NAMALWA (cell line): ENCODE results near the gene CCM2L.

Experiments used
- DNase-seq: peaks from one replicate; pipeline ENCODE4 v3.0.0-alpha.2; 2015; ENCODE audit warnings: low spot score

CCM2L gene

DNA sequence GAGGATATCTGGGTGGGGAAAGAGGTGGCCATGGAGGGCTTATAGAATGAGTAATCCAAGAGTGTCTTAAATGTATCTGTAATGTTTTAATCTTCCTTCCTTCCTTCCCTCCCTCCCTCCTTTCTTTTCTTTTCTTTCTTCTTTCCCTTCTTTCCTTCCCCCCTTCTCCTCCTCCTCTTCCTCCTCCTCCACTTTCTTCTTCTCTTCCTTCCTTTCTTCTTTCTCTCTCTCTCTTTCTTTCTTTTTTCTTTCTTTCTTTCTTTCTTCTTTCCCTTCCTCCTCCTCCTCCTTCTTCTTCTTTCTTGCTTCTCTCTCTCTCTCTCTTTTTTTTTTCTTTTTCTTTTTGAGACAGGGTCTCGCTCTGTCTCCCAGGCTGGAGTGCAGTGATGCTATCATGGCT lies 49.0 kb downstream of the CCM2L start:
- DNase-seq, result no peak

DNA sequence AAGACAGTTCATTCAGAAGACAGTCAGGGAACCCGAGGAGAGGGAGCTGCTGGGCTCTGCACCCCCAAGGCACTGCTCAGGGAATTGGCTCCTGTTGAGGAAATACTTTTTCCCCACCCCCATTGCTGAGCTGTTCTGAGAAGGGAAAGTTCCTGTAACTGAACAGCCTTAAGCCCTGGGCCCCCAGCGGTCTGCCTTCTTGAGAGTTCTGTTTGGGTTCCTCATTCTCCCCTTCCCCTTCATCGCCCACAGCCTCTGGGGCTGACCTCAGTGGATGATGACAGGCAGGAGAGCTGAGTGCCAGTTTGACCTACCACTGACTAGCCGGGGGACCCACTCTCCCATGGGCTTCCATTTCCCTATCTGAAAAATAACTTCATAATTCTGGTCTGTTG lies 52.5 kb downstream of the CCM2L start:
- DNase-seq, result no peak

DNA sequence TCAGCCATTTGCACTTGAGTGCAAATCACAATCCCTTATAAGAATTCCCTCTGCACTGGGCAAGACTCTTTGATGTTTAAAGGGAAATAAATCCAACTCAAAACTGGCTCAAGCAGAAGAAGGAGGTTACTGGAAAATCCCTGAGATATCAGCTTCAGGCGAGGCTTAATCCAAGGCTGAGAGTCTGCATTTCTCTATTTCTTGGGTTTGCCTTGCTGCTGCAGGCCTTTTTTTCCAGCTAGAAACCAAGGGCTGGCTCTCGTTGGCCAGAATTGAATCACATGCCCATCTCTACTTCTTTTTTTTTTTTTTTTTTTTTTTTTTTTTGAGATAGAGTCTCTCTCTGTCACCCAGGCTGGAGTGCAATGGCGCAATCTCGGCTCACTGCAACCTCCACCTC lies 53.5 kb downstream of the CCM2L start:
- no peak for DNase-seq

DNA sequence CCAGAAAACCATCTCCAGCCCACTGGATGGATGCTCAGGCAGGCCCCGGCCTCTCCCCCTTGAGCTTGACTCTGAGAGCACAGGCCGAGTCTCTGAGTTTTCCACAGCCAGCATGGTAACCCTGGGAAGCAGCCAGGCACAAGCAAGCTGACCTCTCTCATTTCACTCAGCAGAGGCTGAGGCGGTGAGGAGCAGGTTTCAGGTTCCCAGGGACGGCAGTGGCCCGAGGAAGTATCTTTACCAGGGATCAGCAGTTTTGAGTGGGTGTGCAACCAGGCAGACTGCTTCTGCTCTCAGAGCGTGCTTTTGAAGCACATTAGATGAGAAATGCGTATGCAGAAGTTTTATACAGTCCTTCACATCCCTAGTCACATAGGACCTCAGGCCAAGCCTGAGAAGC lies 54.4 kb downstream of the CCM2L start:
- no peak for DNase-seq

DNA sequence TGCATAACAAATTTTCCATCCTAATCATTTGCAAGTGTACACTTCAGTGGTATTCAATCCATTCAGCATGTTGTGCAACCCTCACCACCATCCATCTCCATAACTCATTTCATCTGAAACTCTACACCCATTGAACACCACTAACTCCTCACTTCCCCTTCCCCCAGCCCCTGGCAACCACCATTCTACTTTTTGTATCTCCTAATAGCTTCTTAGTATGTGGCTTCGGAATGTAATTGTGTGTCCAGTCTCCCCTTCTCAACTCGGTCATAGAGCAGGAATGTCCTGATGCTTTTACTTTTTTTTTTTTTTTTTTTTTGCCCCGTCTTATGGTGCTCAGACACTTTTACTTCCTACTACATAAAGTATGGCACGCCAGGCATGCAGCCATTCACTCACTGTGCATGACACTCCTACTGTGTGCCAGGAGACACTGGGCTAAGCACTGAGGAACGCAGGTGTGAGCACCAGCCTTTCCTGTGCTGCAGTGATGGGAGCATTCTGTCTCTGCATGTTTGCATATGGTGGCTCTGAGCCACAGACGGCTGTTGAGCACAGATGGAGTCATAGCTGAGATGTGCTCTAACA lies 57.1 kb downstream of the CCM2L start:
- DNase-seq, result no peak

DNA sequence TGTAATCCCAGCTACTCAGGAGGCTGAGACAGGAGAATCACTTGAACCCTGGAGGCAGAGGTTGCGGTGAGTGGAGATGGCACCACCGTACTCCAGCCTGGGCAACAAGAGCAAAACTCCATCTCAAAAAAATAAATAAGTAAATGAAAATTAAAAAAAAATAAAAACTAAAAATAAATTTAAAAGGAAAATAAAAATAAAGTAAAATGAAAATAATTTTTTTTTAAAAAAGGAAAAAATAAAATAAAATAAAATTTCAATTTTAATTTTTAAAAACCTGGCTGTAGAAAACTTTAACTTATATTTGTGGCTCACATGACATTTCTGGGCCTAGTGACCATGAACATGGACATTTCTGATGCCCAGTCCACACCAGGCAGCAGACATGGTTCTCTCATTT lies 57.9 kb downstream of the CCM2L start:
- no peak for DNase-seq

DNA sequence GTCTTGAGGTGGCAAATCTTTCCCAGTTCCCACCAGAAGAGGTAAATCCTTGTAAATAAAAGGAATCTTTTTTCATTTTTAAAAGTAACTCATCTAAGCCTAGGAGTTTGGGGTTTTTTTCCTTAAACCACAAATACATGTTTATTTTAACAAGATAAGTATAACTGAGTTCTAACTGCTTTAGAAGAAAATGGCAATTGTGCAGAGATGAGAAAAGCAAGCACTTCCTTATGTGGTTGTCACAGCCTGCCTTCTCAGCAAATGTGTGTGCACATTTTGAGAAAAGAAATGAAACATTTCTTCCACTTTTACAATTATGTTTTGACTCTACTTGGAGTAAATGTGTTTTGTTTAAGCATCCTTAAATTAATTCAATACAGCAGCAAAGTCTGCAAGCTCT lies 59.5 kb downstream of the CCM2L start:
- DNase-seq, result no peak

DNA sequence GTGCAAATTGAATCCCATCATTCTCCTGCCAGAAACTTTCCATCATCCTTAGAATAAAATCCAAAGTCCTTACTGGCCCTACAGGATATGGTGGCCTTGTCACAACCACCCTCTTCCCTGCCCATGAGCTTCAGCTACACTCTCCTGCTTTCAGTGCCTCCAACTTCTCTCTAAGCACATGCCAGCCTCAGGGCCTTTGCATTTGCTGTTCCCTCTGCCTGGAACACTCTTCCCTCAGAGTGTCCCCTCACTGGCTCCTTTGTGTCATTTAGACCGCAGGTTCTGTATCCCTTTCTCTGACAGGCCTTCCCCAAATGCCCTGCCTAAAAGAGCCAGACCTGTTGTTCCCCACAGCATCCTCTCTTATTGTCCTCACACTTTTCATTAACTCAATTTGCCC lies 60.0 kb downstream of the CCM2L start:
- no peak for DNase-seq

DNA sequence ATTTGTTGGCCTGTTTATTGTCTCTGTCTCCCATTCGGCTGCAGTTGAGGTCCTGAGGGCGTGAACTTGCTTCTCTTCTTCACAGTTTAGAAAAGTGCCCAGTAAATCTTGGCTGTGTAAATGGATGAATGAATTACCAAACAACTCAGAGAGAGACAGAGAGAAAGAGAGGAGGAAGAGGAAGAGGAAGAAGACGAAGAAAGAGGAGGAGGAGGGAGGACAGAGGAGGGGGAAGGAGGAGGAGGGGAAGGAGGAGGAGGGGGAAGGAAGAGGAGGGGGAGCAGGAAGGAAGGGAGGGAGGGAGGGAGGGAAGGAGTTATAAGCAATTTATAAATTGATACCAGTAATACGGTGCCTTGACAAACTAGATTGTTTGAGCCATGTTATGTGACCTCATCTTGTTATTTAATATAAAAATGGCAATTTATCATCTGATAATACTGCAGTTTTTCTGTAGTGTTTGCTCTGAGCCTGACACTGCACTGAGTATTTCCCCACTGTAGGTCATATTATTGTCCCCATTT lies 60.5 kb downstream of the CCM2L start:
- no peak for DNase-seq

DNA sequence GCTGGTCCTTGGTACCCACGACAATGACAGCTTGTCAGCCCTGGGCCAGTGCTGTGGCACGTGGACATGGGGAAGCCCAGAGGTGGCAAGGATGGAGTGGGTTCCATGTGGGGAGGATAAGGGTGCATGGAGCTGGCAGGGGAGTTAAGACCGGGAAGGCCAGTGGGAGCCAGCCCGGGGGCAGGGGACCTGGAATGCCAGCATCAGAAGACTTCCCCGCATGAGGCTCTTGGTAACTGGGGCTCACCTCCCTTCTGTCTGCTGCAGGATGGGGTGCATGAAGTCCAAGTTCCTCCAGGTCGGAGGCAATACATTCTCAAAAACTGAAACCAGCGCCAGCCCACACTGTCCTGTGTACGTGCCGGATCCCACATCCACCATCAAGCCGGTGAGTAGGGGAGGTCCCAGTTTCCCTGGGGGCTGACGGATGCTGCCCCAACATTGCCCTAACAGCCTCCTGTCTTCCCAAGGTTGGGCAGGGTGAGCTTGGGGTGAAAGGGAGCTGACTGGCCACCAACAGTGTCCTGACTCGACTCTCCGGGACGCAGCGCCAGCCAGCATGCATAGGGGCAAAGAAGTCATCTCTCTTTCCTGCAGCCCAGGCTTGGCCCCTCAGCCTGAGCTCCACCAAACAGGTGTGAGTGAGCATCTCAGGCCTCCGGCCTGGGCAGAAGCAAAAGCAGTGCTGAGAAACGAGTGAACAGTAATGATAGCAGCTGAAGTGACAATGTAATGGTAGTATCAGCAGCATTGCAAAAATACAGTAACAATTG lies 61.3 kb downstream of the CCM2L start:
- no peak for DNase-seq

DNA sequence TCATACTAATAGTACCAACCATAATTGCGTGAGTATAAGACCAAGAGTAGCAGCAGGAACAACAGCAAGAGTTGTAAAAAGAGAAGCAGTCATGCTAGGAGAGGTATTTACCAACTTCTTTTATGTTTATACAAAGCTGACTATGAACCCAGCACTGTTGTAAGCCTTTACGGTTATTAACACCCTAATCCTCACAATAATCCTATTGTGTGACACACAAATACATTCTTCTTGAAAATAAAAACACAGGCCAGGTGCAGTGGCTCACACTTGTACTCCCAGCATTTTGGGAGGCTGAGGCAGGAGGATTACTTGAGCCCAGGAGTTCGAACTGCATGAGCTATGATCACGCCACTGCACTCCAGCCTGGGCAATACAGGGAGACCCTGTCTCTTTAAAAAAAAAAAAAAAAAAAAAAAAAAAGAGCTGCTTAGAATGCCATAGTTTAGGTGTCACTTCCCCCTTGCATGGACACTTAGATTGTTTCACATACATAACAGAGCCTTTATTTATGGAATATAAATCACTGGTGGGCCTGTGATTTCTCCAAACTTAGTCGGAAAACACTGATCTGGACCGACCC lies 62.0 kb downstream of the CCM2L start:
- DNase-seq, result no peak

DNA sequence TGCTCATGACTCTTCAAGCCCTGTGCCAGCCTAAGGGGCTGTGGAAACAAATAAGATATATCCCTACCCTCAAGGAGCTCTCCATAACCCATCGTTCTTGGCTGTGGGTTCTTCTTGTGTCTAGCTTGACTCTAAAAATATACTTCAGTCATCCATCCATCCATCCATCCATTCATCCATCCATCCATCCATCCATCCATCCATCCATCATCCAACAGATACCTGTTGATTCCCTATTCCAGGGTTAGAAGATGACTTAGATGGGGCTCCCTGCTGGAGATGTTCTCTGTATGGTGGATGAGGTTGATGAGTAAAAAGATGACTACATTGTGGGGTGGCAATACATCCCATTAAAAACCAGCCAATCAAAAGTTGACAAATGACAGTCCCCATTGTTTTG lies 65.3 kb downstream of the CCM2L start:
- DNase-seq, result no peak

DNA sequence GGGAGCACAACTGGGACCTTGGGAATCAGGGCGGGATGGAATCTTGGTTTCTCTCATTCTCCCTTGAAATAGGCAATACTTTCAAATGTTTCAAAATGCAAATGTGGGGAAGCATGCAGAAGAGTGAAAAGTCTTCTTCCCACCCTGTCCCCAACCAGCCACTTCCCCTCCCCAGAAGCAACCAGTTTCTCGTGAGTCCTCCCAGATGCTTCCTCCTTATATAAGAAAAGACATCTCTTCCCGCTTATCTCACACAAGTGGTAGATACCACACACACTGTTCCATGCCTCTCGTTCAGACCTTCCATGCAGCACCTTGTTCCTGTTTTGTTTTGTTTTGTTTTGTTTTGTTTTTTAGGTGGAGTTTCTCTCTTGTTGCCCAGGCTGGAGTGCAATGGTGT lies 67.0 kb downstream of the CCM2L start:
- DNase-seq, result no peak

DNA sequence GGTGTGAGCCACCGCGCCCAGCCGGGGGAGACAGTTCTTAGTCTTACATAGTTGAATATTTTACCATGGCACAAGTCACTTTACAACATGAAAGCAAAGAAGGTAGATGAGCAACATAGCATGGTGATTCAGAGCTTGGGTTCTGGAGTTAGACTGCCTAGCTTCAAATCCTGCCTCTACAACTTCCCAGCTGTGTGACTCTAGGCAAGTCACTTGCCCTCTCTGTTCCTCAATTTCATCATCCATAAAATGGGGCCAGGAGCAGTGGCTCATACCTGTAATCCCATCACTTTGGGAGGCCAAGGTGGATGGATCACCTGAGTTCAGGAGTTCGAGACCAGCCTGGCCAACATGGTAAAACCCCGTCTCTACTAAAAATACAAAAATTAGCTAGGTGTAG lies 68.1 kb downstream of the CCM2L start:
- no peak for DNase-seq

DNA sequence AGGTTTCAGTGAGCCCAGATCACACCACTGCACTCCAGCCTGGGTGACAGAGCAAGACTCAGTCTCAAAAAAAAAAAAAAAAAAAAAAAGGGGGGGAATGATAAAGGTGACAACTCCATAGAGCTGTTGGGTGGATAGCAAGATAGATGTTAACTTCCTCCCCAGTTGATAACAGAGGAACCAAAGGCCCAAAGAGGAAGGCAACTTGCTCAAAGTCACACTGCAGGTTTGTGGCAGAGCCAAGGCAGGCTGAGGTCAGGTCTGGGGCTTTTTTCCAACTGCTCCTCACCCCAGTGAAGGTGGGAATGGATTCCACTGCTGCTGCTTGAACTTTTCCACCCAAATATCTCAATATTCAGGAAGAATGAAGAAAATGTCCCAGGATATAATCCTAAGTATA lies 68.6 kb downstream of the CCM2L start:
- DNase-seq, result no peak

DNA sequence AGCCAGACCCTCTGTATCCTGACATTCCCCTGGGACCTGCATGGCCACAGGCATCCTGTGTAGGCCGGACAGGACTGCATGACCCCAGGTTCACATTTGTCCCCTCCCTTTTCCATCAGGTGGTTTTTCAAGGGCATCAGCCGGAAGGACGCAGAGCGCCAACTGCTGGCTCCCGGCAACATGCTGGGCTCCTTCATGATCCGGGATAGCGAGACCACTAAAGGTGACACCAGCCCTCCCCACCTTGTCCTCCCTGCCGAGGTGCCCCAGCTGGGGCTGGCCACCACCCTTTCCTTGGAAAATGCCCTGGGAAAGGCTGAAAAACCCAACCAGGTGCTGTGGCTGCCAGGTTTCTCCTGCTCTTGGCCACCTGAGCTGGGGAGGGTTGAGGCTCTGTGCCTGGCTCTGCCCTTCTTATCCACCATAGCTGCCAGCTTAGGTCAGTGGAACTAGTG lies 69.4 kb downstream of the CCM2L start:
- no peak for DNase-seq

DNA sequence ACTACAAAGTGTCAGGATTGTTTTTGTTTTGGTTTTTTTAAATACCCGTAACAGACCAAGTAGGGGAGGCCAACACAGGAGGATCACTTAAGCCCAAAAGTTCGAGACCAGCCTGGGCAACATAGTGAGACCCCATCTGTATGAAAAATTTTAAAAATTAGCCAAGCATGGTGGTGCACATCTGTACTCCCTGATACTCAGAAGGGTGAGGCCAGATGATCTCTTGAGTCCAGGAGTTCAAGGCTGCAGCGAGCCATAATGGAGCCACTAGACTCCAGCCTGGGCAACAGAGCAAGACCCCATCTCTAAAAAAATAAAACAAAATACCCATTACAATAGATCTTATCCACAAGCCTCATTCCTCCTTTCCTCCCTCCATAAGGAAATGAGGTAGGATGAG lies 70.5 kb downstream of the CCM2L start:
- DNase-seq, result no peak
